Esophagus squamous epithelium (tissue), 4 donors: ENCODE data around the gene CCM2.

Experiments used
- POLR2A ChIP-seq, 4 donors: fragments of 450-650 bp; IDR thresholded peaks; one replicate each; pipeline ENCODE4 v1.6.1; 2017; ENCODE audit warnings: antibody characterized with exemption in 4 of 4, mild to moderate bottlenecking in 4 of 4, moderate library complexity in 3 of 4
- TF ChIP-seq, protein P1 (sequence below), 6 experiments: fragments of 450-650 bp in 4 of 6; fragments of 200-600 bp in 2 of 6; sonication (generic) in 2 of 6; IDR thresholded peaks; one replicate each; pipeline ENCODE4 v1.5.1; 2016 to 2019; ENCODE audit warnings: antibody characterized with exemption in 6 of 6, mild to moderate bottlenecking in 4 of 6, moderate library complexity in 4 of 6

DNA sequence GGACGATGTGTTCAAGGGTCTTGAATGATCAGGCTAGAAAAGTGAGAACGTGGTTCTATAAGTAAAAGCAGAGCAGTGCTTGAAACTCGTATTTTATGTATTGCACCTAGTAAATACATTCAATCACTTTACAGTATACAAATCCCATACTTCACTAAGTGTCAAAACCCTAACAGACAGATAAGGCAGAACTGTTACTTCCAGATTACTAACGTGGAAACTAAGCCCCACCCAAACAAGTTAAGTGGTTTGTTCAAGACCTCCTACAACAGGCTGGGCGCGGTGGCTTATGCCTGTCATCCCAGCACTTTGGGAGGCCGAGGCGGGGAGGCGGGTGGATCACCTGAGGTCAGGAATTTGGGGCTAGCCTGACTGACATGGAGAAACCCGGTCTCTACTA, 12.0 kb upstream of the CCM2 start:
- TF ChIP-seq, protein P1, sequence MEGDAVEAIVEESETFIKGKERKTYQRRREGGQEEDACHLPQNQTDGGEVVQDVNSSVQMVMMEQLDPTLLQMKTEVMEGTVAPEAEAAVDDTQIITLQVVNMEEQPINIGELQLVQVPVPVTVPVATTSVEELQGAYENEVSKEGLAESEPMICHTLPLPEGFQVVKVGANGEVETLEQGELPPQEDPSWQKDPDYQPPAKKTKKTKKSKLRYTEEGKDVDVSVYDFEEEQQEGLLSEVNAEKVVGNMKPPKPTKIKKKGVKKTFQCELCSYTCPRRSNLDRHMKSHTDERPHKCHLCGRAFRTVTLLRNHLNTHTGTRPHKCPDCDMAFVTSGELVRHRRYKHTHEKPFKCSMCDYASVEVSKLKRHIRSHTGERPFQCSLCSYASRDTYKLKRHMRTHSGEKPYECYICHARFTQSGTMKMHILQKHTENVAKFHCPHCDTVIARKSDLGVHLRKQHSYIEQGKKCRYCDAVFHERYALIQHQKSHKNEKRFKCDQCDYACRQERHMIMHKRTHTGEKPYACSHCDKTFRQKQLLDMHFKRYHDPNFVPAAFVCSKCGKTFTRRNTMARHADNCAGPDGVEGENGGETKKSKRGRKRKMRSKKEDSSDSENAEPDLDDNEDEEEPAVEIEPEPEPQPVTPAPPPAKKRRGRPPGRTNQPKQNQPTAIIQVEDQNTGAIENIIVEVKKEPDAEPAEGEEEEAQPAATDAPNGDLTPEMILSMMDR (IDR thresholded peaks at IDR 0.05) = no peak
- no peak for TF ChIP-seq POLR2A (IDR thresholded peaks at IDR 0.05)
